PFSK-1 (cell line): ENCODE results near the gene C11orf54.

Source experiments
- FOXP2 ChIP-seq: optimal IDR thresholded peaks from 2 replicates; pipeline ENCODE3; 2011; ENCODE audit warnings: borderline replicate concordance, control low read depth, inconsistent platforms; ENCODE audit not compliant: insufficient read depth; ENCODE audit errors: extremely low read length, extremely low read depth
- POLR2AphosphoS5 ChIP-seq: IDR thresholded peaks from 2 replicates; pipeline ENCODE4 v1.6.1; 2012; ENCODE audit warnings: low read depth, mild to moderate bottlenecking, control low read depth, low read length, moderate library complexity
- SIN3A ChIP-seq: IDR thresholded peaks from 2 replicates; pipeline ENCODE4 v1.6.1; 2012; ENCODE audit warnings: mild to moderate bottlenecking, low read length, moderate library complexity, borderline replicate concordance; ENCODE audit not compliant: insufficient read depth
- TAF1 ChIP-seq: IDR thresholded peaks from 2 replicates; pipeline ENCODE4 v1.6.1; 2012; ENCODE audit warnings: low read length, control low read depth, borderline replicate concordance; ENCODE audit not compliant: insufficient read depth
- TF ChIP-seq, protein P1 (sequence below), 2 experiments: IDR thresholded peaks; 2 replicates each; pipeline versions ENCODE4 v1.6.1 to v1.8.0; 2011 to 2012; ENCODE audit warnings: low read depth in 2 of 2, low read length in 2 of 2, control low read depth in 1 of 2, inconsistent platforms in 1 of 2, mild to moderate bottlenecking in 1 of 2, moderate library complexity in 1 of 2; ENCODE audit not compliant: insufficient read depth in 1 of 2

Gene C11orf54

DNA sequence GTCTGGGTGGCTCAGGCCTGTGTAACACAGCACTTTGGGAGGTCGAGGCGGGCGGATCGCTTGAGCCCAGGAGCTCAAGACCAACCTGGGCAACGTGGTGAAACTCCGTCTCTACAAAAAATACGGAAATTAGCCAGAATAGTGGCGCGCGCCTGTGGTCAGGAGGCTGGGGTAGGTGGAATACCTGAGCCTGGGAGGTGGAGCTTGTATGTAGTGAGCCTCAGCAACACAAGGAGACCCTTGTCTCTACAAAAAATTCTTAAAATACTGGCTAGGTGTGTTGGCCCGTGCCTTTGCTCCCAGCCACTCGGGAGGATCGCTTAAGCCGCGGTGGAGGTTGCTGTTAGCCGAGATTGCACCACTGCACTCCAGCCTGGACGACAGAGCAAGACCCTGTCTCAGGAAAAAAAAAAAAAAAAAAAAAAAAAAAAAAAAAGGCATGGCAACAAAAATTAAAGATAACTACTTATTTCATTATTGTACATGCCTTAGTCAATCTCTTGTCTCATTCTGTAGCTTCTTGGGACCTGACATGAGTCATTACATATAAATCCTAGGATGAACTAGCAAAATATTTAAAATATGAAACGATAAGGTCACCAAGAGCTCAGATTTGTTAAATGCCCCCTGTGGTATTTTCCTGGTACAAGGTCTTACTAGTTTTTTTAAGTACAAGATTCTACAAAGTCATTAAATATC, 1.3 kb upstream of the C11orf54 start:
- 0 out of 2 replicates have a peak, but pooled peaks have one; percentile 24 for TF ChIP-seq SIN3A
- TF ChIP-seq TAF1: no peak; the same call in 1 of the 2 replicates
- TF ChIP-seq POLR2AphosphoS5: peak; percentile 46; the same call in 1 of the 2 replicates

DNA sequence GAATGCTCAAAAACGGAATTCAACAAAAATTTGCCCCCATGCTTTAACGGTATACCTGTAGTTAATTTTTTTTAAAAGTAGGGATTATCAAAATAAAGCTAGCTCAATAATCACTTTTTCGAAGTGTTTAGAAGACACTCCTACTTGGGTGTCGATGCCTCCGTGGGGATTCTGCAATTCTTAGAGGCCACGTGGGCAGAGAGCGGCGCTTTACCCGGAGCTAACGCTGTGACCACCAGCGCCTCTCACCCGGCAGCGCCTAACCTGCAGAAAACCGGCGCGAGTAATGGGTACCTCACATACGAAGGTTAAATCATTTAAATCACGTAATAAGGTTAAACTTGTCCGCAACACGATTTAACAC, 760 bp upstream of the C11orf54 start:
- no peak; the same call in 1 of the 2 replicates for TF ChIP-seq POLR2AphosphoS5
- peak; percentile 56; the same call in 1 of the 2 replicates for TF ChIP-seq SIN3A
- TF ChIP-seq, protein P1, sequence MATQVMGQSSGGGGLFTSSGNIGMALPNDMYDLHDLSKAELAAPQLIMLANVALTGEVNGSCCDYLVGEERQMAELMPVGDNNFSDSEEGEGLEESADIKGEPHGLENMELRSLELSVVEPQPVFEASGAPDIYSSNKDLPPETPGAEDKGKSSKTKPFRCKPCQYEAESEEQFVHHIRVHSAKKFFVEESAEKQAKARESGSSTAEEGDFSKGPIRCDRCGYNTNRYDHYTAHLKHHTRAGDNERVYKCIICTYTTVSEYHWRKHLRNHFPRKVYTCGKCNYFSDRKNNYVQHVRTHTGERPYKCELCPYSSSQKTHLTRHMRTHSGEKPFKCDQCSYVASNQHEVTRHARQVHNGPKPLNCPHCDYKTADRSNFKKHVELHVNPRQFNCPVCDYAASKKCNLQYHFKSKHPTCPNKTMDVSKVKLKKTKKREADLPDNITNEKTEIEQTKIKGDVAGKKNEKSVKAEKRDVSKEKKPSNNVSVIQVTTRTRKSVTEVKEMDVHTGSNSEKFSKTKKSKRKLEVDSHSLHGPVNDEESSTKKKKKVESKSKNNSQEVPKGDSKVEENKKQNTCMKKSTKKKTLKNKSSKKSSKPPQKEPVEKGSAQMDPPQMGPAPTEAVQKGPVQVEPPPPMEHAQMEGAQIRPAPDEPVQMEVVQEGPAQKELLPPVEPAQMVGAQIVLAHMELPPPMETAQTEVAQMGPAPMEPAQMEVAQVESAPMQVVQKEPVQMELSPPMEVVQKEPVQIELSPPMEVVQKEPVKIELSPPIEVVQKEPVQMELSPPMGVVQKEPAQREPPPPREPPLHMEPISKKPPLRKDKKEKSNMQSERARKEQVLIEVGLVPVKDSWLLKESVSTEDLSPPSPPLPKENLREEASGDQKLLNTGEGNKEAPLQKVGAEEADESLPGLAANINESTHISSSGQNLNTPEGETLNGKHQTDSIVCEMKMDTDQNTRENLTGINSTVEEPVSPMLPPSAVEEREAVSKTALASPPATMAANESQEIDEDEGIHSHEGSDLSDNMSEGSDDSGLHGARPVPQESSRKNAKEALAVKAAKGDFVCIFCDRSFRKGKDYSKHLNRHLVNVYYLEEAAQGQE (IDR thresholded peaks at IDR 0.05; ENCODE audit: insufficient read depth in 1 of 2, low read depth in 2 of 2, low read length in 2 of 2): no peak

DNA sequence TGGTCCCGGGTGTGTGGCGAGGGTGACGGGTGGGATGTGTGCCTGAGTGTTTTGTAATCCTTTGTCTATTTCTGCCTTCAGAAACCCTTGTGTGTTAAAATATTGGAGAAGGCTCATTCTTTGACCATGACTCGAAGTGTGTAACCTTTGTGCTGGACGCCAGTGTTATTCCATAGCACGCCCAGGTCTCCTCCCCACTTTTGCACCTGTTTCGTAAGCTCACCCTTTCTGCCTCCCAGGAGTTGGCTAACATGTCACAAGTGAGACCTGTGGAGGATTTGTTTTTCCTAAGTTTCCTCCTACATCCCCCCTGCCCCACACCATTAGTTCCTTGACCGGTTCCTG, 382 bp downstream of the C11orf54 start:
- TF ChIP-seq FOXP2 (no peak), SIN3A (0 out of 2 replicates have a peak, but pooled peaks have one; percentile 9)

DNA sequence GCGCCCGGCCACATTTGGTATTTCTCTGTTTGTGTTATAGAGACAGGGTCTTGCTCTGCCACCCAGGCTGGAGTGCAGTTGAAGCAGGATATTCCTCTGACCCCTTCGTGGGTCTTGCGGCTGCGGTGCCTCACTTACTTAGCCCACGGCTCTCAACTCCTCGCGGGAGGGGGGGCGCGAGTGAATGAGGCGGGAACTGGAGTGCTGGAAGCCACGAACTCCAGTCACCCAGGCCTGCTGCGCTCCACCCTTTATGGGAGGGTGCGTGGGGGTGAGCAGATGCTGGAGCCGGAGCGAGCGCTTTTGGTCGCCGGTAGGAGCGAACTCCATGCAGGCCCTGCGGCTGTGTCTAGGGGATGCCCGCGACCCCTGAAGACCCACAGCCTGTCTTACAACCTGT, 1.8 kb downstream of the C11orf54 start:
- TF ChIP-seq POLR2AphosphoS5 (no peak), TAF1 (no peak), SIN3A (no peak), FOXP2 (no peak)
- TF ChIP-seq, protein P1 (IDR thresholded peaks at IDR 0.05; ENCODE audit: insufficient read depth in 1 of 2, low read depth in 2 of 2, low read length in 2 of 2): no peak

DNA sequence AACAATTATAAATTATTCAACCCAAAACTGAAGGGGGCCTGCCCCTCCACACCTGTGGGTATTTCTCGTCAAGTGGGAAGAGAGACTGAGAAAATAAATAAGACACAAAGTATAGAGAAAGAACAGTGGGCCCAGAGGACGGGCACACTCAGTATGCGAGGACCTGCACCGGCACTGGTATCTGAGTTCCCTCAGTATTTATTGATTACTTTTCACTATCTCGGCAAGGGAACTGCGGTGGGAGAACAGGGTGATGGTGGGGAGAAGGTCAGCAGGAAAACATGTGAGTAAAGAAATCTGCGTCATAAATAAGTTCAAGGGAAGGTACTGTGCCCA, 3.2 kb downstream of the C11orf54 start:
- TF ChIP-seq, protein P1 (IDR thresholded peaks at IDR 0.05; ENCODE audit: insufficient read depth in 1 of 2, low read depth in 2 of 2, low read length in 2 of 2): no peak
- TF ChIP-seq SIN3A: no peak
- TF ChIP-seq FOXP2: no peak
- TF ChIP-seq TAF1: no peak
- TF ChIP-seq POLR2AphosphoS5: no peak

DNA sequence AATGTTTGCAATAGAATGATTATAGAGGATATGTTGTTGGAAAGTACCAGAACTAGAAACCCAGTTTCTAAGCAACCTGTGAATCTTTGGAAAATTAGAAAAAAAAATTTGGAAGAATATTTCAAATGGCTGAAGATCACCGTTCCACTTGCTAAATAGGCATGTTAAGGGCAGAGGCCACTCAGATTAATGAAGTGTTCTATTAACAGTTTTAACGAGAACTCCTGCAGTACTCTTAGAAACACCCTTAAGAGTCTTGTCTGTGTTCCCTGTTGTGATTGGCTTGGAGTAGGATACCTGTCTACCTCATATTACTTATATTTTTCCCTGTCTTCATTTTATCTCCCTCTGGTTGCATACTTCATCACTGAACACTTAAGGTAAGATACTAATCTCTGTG, 4.6 kb downstream of the C11orf54 start:
- no peak for TF ChIP-seq POLR2AphosphoS5
- TF ChIP-seq FOXP2: no peak
- TF ChIP-seq TAF1: no peak
- TF ChIP-seq SIN3A: no peak
- TF ChIP-seq, protein P1 (IDR thresholded peaks at IDR 0.05; ENCODE audit: insufficient read depth in 1 of 2, low read depth in 2 of 2, low read length in 2 of 2): no peak
